Measurements from ENCODE around the gene LLGL2. TPM values are rescaled to one million over a fixed set of nuclear protein-coding genes. Genes with fewer than 3 reads are reported as not detected.

Gene LLGL2
- total RNA-seq, 1 experiment from 2014 or later: 156 TPM

GRCh38 chr17:75557075-75557851 lies 31.8 kb downstream of the LLGL2 start:
- DNase-seq: peak; percentile 80 to 89
- Histone ChIP-seq H3K27ac (peak overlapping the region; percentile 39), H3K9me2 (ENCODE audit: insufficient read depth) (no peaks in the 10 kb centered on the region), H3K4me2 (peak overlapping the region; percentile 13; the same call in 1 of the 2 replicates), H3K4me3 (no peak overlapping the region), H2AFZ (no peak overlapping the region), H3F3A (ENCODE audit: insufficient read depth, low read depth) (peaks cover 24% of the 10 kb centered on the region), H3K4me1 (replicated peaks; ENCODE audit: insufficient read depth) (peaks cover 32% of the 10 kb centered on the region), H4K20me1 (ENCODE audit: insufficient read depth) (no peaks in the 10 kb centered on the region), H3K9me3 (ENCODE audit: insufficient read depth, low read depth) (no peaks in the 10 kb centered on the region), H3K36me3 (ENCODE audit: low read depth) (no peaks in the 10 kb centered on the region; the same call in 1 of the 2 replicates), H3K79me2 (ENCODE audit: low read depth) (0 out of 2 replicates have a peak, but pooled peaks cover 5% of the 10 kb centered on the region), H3K27me3 (ENCODE audit: insufficient read depth, low read depth) (no peaks in the 10 kb centered on the region)
- no peak for TF ChIP-seq EZH2 (IDR thresholded peaks at IDR 0.05; ENCODE audit: low read depth)
- TF ChIP-seq CTCF (conservative IDR thresholded peaks at IDR 0.05): no peak
- intact Hi-C loops (cut with micrococcal nuclease; ENCODE audit: unreplicated experiment): loop anchor here (2.0 kb wide), 1 partner anchor 30 kb away; no protein-coding TSS in a partner anchor
- POLR2A ChIA-PET (ENCODE audit: unreplicated experiment): interaction anchor here (0.6 kb wide), 1 partner anchor 19 kb away, joined by 3 read pairs; no protein-coding TSS in a partner anchor
- CTCF ChIA-PET: interaction anchor here (0.7 kb wide), 1 partner anchor 42 kb away, joined by 15 read pairs; no protein-coding TSS in a partner anchor
- BruUV-seq (replicated peaks): no TSS peak

GRCh38 chr17:75557852-75558665 lies 32.6 kb downstream of the LLGL2 start:
- intact Hi-C loops (cut with micrococcal nuclease; ENCODE audit: unreplicated experiment): loop anchor here (2.0 kb wide), 1 partner anchor 31 kb away; no protein-coding TSS in a partner anchor
- CTCF ChIA-PET: no interaction called here
- no peaks in the 10 kb centered on the region for H3K9me3 ChIP-seq (ENCODE audit: insufficient read depth, low read depth)
- BruUV-seq (replicated peaks): no TSS peak
- H3K27me3 ChIP-seq (ENCODE audit: insufficient read depth, low read depth): no peaks in the 10 kb centered on the region
- 0 out of 2 replicates have a peak, but pooled peaks cover 5% of the 10 kb centered on the region for H3K79me2 ChIP-seq (ENCODE audit: low read depth)
- H3K27ac ChIP-seq: 0 out of 2 replicates have a peak overlapping the region, but pooled peaks have one; percentile 39
- H2AFZ ChIP-seq: no peak overlapping the region
- TF ChIP-seq EZH2 (IDR thresholded peaks at IDR 0.05; ENCODE audit: low read depth): no peak
- TF ChIP-seq CTCF (conservative IDR thresholded peaks at IDR 0.05): no peak
- POLR2A ChIA-PET (ENCODE audit: unreplicated experiment): interaction anchor here (0.6 kb wide), 1 partner anchor 20 kb away, joined by 3 read pairs; no protein-coding TSS in a partner anchor
- H3F3A ChIP-seq (ENCODE audit: insufficient read depth, low read depth): peaks cover 24% of the 10 kb centered on the region
- no peak overlapping the region for H3K4me3 ChIP-seq
- peaks cover 32% of the 10 kb centered on the region for H3K4me1 ChIP-seq (replicated peaks; ENCODE audit: insufficient read depth)
- H3K36me3 ChIP-seq (ENCODE audit: low read depth): no peaks in the 10 kb centered on the region; the same call in 1 of the 2 replicates
- DNase-seq: no peak
- no peak overlapping the region for H3K4me2 ChIP-seq
- H4K20me1 ChIP-seq (ENCODE audit: insufficient read depth): no peaks in the 10 kb centered on the region
- no peaks in the 10 kb centered on the region for H3K9me2 ChIP-seq (ENCODE audit: insufficient read depth)

Data from PC-9 (cell line).